T-helper 1 cell treated with Interleukin-12 subunit alpha and Interleukin-12 subunit beta and Interleukin-4 antibody, amounts not matched to agents 30 ng/mL and 1 ng/mL, for 36 hours (primary cell): ENCODE results near the gene KAT2A. TPM values are rescaled to one million over a fixed set of nuclear protein-coding genes. Genes with fewer than 3 reads are reported as not detected.
"Not testable (repeated sequence)": the region's sequence is repeated elsewhere in the genome, so short reads cannot be mapped to it uniquely, and the experiment has no call there.

ENCODE experiments used
- intact Hi-C: fragments of 100-400 bp; cut with micrococcal nuclease; formaldehyde crosslinking; loops from one replicate; pipeline ENCODE4 v1.15.1; 2024
- total RNA-seq: library from RNA; stranded (reverse); gene quantifications from 2 replicates; pipeline ENCODE4 v1.2.3, GENCODE V29; 2022

KAT2A gene
- 38.1 and 38.9 TPM in 2 replicates for total RNA-seq

- intact Hi-C loops, result loop anchor here (1.0 kb wide), 4 partner anchors 9 to 286 kb away; partner anchors contain the start of genes DHX58 and KCNH4
These were observed at the start of gene KAT2A for GRCh38 chr17:42120770-42121769. KAT2A (minus strand) TSS chr17:42121367; CDS start chr17:42121304, 63 bp downstream.

- intact Hi-C loops, result no loop called here
These were observed 48.2 kb upstream of the KAT2A start for GRCh38 chr17:42169351-42169750.

DNA sequence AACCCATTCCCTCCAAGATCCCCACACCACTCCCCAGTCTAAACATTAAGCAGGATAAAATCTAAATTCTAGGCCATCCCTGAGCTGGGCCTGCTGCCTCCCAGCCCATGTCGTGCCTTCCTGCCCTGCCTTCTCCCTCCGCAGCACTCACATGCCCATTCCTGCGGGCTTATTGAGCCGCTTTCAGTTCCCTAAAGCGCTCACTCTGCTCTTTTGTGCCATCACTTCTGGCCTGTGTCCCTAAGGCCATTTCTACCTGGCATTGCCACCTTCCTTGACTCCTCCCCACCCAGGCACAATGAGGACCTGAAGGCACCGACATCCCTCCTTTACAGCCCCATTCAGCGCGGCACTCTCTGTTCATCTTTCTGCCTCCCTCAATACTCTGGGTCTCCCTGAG lies 46.6 kb upstream of the KAT2A start:
- intact Hi-C loops, result no loop called here

DNA sequence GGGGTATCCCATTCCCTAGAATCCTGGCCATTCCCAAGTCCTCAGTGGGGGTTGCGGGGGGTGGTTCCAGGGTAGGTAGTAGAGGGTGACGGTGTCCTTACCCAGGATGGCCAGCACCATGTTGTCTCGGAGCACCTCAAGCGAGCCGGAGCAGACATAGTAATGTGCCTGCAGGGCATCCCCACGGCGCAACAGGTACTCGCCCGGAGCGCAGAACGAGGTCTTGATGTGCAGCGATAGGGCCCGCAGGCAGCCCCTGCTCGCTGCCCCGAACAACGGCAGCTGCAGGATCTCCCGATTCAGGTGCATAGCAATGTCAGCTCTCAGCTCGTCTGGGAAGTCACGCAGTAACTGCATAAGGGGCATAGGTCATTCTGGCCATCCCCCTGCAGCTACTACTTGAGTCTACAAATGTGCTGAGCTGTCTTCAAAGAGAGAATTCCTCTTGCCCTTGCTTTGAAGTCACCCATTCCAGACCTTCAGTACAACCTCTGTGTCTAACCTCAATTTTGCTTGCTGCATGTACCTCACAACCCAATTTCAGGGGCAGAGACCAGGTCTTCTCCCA lies 45.1 kb upstream of the KAT2A start:
- intact Hi-C loops, result no loop called here

DNA sequence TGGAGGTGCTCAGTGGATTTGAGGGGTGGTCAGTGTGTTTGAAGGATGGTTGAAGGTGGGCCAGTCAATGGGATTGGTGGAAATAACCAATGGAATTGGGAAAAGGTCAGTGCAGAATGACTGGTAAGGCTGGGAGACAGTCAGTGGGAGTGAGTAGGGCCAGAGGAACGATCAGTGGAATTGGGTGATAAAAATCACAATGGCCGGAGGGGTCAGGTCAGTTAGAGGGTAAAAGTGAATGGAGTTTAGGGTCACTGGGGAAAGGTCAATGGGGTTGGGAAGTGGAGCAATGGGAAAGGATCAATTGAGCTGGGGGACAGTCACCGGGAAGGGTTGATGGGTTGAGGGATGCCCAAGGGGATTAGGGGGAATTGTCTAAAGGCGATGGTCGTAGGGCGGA lies 44.6 kb upstream of the KAT2A start:
- intact Hi-C loops, result no loop called here

GRCh38 chr17:42163696-42164407 lies 42.7 kb upstream of the KAT2A start:
- intact Hi-C loops, result no loop called here

DNA sequence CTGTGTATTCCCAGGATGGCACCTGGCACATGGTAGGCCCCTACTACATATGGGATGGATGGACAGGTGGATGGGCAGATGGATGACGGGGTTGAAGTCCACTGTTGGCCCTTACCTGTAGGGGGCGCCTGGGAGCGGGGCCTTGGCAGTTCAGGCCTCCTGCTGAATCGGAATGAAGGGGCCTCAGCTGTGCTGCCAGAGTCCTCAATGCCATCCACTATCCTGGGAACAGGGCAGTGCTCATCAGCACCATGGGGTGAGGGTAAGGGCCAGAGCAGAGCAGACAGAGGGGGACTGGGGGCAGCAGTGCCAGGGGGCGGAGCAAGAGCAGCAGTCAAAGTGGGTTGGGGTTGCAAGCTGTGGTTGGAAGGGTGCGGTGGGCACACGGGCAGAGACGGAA lies 41.9 kb upstream of the KAT2A start:
- intact Hi-C loops, result no loop called here

DNA sequence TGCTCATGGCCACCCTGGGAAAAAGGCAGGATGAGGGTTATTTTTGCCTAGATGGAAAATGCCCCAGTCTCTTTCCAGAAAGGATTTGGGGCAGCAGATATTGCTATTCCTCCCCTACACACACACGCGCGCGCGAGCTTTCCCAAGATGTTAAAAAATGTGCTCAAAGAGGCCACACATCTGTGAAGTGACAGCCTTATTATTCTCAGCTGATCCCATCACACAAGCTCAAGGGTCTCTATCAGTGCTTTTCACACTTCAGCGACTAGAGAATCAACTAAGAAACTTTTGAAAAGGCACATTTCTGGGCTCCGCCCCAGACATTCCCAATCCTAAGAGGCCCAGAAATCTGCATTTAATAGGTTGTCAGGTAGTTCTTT lies 39.4 kb upstream of the KAT2A start:
- intact Hi-C loops, result no loop called here

DNA sequence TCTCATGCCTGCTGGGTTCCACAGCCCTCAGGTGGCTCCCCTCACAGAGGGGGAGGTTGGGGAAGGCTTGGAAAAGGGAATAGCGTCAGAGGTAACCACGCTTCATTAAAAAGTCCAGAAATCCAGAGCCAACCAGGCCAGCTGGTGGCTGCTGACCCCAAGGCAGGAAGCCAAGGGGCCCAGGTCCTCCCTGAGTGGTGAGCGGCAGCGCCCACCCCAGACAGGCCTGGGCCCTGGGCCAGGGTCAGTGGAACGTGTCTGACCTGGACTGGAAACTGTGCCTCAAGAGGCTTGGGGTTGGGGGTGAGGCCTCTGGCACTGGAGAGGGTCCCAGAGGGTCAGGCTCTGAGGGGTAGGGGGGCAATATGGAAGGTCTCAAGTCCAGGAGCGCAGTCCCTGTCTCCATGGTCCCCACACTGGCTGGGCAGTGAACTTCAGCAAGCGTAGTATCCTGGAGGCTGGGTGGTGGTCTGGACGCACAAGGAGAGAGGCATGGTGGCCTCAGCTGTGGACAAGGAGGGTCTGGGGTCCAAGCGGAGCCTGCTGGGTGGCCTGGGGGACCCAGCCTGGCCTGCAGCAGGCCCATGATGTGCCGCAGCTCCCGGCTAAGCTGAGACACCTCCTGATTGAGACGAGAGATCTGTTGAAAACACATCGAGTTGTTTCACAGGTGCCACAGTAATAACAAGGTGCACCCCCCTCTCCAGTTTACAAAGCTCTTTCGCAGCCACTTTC lies 38.8 kb upstream of the KAT2A start:
- intact Hi-C loops, result no loop called here

DNA sequence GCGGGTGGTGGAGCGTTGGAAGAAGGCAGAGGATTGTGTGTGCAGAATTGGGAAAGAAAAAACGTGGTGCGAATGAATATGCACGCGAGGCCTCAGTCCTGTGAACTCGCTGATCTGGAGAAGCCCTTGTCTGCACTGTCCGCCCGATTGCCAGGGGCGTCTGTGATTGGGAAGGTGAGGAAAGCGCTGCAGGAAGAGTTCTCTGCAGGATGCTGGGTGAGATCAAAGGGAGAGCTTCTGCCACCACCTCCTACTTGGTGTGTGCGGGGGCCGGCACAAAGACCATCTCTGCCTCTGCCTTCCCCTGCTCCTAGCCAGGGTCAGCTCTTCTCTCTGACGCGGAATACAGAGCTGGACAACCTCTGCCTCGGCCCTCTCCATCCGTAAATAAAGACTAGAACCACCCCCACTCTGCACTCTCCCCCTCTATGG lies 34.5 kb upstream of the KAT2A start:
- intact Hi-C loops, result loop anchor here (1.0 kb wide), 11 partner anchors 26 to 454 kb away; partner anchors contain the start of genes CNP, DHX58, DNAJC7 and GHDC

GRCh38 chr17:42153919-42154742 lies 33.0 kb upstream of the KAT2A start:
- intact Hi-C loops, result no loop called here

DNA sequence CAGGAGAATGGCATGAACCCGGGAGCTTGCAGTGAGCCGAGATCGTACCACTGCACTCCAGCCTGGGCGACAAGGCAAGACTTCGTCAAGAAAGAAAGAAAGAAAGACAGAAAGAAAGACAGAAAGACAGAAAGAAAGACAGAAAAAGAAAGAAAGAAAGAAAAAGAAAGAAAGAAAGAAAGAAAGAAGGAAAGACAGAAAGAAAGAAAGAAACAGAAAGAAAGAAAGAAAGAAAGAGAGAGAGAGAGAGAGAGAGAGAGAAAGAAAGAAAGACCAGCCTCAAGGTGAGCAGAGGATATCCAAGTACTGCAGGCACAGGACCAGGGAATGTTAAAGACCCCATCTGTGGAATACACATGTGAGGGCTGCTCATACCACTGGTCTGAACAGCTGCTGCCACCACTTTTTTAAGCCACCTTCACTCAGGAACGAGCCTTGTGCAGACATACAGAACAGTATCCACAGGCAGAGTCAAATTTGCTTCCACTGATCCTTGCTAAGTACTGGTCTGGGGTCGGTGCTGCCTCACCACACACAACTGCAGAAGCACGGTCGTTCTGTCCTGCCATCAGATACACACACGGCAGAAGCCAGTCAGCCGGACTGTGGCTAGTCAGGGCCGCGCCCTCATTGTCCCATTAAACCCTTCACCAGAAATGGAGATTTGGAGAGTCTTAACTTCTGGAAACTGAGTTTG lies 25.9 kb upstream of the KAT2A start:
- intact Hi-C loops, result no loop called here

DNA sequence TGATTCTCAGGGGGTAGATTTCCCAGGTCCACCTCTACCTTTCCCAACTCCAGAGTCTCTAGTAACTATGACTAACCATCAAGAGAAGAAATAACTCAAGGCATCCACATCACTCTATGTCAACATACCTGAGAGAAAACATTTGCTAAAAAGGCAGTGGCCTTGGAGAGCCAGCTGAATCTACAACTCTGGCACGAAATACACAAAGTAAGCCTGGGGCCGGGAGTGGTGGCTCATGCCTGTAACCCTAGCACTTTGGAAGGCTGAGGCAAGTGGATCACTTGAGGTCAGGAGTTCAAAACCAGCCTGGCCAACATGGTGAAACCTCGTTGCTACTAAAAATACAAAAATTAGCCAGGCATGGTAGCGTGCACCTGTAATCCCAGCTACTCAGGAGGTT lies 22.0 kb upstream of the KAT2A start:
- intact Hi-C loops, result not testable (repeated sequence)

DNA sequence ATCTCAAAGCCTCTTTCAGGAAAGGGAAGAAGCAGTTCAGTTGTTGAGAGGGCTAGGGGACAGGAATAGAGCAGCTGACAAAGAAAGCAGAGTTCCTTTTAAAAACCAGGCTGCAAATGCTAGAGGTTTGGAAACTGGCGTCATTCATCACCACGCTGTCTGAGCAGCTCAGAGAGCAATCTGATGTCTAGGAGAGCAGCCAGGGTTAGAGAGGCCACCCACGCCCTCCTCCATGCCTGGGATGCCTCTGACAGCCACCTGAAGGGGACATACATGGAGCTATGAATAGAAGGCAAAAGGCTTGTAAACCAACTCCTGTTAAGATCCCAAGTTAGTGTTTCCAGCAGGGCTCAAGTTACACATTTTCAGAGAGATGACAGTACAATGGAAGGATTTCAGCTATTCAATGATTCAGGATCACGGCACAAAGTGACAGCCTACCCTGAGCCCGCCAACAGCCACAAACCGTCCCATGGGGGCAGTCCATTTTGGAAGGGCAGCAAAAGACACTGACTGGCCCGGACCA lies 21.3 kb upstream of the KAT2A start:
- intact Hi-C loops, result no loop called here

- intact Hi-C loops, result no loop called here
These were observed 20.2 kb upstream of the KAT2A start for GRCh38 chr17:42141382-42141781.

GRCh38 chr17:42140690-42141089 lies 19.5 kb upstream of the KAT2A start:
- intact Hi-C loops, result not testable (repeated sequence)

DNA sequence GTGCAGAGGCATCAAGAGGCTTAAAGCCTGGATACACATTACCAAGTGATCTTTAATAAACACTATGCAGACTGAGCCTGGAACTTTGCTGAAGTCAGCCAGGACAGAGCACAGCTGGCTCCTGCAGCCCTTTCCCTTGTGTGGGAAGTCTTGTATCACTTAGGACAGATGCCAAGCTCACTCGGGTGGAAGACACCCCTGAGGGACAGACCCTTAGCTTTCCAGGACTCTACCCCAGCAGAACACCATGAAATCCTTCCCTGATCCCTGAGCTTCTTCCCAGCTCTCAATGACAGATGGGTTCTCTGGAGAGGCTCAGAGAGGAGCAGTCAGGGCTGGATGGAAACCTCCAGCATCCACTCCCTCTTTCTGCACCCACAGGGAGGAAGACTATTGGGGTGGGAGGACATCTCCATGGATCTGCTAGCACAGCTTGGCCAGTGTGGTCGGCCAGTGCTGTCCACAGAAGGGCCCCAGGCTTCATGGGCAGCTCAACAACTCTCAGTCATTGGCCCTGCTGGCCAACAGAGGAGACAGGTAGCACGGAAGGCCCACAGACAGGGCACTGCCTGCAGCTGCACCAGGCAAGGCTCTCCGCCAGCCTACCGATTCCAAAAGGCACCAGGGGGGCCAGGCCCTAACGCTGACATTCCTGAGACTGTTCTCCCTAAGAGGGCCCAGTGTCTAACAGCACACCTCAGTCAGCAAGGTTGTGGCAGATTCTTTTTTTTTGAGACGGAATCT lies 17.8 kb upstream of the KAT2A start:
- intact Hi-C loops, result no loop called here

GRCh38 chr17:42136654-42137051 lies 15.5 kb upstream of the KAT2A start:
- intact Hi-C loops, result no loop called here
